TTC549 (cell line): ENCODE data around the gene ITIH2.
"Not testable (repeated sequence)": the region's sequence is repeated elsewhere in the genome, so short reads cannot be mapped to it uniquely, and the experiment has no call there.

Experiments
- FAIRE-seq: peaks from 2 replicates; lab custom pipeline; 2012; peaks lifted over from hg19 to GRCh38; lab: Jason Lieb, UNC

The ITIH2 gene

GRCh38 chr10:7744307-7744706 lies 41.2 kb downstream of the ITIH2 start:
- FAIRE-seq = no peak

DNA sequence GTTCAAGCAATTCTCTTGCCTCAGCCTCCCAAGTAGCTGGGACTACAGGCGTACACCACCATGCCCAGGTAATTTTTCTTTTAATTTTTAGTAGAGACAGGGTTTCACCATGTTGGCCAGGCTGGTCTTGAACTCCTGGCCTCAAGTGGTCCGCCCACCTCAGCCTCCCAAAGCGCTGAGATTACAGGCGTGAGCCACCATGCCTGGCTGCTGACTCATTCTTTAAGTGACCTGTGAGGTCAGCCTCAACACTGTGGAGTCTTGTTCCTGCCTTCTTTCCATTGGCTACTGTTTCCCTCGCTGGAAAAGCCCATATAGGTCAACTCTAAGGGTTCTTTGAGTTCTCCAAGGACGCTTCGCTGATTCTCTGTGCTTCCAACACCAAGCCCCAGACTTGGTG lies 45.5 kb downstream of the ITIH2 start:
- FAIRE-seq = not testable (repeated sequence)

- FAIRE-seq = no peak
Measured at GRCh38 chr10:7750222-7750621, 47.1 kb downstream of the ITIH2 start.

- no peak for FAIRE-seq
Measured at GRCh38 chr10:7752251-7752650, 49.1 kb downstream of the ITIH2 start.

DNA sequence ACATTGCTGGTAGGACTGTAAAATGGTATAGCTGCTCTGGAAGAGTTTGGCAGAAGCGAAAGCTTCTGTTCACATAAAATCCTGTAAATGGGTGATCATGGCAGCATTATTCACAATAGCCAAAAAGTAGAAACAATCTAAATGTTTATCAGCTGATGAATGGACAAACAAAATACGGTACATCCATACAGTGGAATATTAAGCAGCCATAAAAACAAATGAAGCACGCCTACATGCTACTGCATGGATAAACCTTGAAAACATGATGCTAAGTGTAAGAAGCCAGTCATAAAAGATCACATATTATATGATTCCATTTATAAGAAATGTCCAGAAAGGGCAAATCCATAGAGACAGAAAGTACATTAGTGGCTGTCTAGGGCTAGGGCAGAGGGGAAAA lies 52.0 kb downstream of the ITIH2 start:
- no peak for FAIRE-seq

- FAIRE-seq = no peak
Measured at GRCh38 chr10:7756360-7756992, 53.4 kb downstream of the ITIH2 start.

DNA sequence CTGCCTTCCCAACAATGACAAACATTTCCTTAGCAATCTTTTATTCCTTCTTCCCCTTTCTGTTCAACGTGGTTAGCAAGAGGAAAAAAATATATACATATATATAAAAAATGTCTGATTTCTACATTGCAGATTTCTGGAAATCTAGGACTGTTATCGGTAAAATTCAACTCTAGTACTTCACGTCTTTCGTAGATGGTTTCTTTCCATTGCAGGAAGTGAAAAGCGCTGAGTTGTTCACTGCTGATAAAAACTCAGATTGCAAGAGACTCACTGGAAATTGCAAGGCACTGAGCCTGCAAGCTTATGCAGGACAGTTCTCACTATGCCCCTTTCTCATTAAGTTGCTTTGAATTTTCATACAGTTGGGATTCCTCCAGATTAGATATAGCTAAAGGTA lies 60.8 kb downstream of the ITIH2 start:
- no peak for FAIRE-seq

- no peak for FAIRE-seq
Measured at GRCh38 chr10:7766241-7766640, 63.1 kb downstream of the ITIH2 start.

DNA sequence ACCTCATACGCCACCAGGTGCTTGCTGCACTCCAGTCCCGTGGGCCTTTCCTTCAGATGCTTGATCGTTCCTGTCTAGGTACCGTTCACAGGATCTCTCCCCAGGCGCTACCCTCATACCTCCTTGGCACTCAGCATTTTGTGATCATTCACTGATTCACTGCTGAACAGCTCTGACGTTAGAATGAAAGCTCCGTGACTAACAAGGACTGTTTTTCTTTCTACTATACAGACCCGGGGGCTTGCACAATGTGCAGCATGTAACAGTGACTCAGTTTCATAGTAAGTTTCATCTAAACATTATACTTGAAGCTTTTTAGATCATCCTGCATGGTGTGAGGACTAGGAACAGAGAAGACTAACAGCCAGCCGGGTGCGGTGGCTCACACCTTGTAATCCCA lies 64.1 kb downstream of the ITIH2 start:
- no peak for FAIRE-seq

GRCh38 chr10:7768417-7768816 lies 65.3 kb downstream of the ITIH2 start:
- FAIRE-seq = no peak

DNA sequence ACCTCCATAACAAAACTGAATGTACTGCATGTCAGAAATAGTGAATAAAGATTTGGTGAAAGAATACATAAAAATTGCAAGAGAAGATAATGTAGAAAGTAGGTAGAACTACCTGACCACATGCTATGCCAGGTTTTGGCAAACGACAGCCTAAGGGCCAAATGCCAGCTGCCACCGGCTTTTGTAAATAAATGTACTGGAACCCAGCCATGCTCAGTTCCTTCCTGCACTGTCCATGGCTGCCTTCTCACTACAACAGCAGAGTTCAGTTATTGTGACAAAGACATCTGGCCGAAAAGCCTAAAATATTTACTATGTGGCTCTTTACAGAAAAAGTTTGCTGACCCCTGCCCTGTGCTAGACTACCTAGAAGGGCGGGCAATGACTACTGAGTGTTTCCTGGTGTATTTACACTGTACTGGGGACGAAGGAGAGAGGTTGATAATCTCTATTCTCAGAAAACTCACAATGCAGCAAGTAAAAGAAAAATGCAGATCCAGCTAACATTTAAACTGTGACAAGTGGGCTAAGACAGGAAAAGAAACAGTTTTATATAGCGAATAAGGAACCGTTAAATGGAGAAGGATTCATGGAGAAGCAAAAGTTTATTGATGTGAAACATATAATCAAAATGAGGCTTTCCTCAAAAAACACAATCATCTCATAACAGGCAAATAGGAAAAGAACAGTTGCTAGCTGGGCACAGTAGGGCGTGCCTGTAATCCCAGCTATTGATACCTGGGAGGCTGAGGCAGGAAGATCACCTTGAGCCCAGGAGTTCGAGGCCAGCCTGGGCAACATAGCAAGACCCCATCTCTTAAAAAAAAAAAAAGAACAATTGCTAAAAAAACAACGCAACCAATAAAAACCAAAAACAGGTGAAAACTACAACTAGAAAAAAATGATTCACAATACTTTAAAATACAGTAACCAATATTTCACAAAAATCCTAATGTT lies 71.0 kb downstream of the ITIH2 start:
- FAIRE-seq = no peak

GRCh38 chr10:7776777-7777176 lies 73.7 kb downstream of the ITIH2 start:
- FAIRE-seq = no peak

- not testable (repeated sequence) for FAIRE-seq
Measured at GRCh38 chr10:7782194-7782593, 79.1 kb downstream of the ITIH2 start.

GRCh38 chr10:7786430-7786829 lies 83.3 kb downstream of the ITIH2 start:
- no peak for FAIRE-seq

- FAIRE-seq = no peak
Measured at GRCh38 chr10:7787150-7787856, 84.2 kb downstream of the ITIH2 start.

- FAIRE-seq = peak; percentile 78
Measured at GRCh38 chr10:7787857-7788638, 84.9 kb downstream of the ITIH2 start, which contains the start of the genes ATP5F1C and KIN. TSS of gene ATP5F1C (plus strand) at chr10:7788177. CDS start at chr10:7788208, 31 bp downstream. TSS of gene KIN (minus strand) at chr10:7787993. CDS start at chr10:7787933, 60 bp downstream.

DNA sequence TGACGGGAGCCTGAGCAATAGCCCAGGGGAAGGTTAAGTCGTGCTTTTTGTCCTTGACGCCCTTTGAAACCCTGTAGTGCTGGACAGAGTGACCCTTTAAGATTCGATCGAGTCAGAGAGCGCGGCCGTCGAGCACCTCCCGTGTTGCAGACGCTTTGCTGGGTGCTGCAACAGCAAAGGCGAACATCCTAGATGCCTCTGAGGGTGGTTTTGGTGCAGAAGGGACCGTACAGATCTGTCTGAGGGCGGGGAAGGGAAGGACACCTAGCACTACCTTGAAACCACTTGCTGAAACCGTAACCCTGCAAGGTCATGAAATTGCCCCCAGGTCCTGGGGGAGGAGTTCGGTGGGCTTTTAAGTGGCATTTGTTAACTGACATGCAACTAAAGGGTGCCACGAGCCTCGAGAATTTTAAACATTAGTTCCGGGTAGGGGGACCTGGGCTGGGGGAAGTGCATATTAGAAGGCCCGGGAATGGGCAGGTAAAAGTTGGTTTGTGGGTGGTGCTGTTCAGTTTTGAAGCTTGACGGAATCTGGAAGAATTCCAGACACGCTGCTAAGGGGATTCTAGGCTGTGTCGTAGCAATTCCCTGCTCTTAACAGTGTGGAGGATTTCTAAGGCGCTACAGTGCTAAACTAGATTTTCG lies 85.6 kb downstream of the ITIH2 start:
- no peak for FAIRE-seq

DNA sequence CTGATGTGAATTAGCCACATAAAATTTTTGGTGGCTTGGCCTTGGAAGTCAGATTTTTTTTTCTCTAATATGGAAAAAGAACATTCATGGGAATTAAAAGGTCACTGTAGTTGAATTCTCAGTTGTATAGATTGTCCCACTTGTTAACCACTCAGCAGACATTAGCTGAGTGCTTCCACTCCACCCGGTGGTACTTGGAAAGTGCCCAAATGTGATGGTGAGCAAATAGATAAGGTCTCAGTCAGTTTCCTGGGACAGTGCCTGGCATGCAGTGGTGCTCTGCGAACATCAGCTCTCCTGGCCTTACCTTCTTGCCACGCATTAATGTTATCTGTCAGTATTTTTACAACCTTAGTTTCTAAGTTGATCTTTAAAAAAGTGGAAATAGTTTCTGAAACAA lies 86.3 kb downstream of the ITIH2 start:
- no peak for FAIRE-seq

GRCh38 chr10:7792541-7792940 lies 89.4 kb downstream of the ITIH2 start:
- FAIRE-seq = no peak

DNA sequence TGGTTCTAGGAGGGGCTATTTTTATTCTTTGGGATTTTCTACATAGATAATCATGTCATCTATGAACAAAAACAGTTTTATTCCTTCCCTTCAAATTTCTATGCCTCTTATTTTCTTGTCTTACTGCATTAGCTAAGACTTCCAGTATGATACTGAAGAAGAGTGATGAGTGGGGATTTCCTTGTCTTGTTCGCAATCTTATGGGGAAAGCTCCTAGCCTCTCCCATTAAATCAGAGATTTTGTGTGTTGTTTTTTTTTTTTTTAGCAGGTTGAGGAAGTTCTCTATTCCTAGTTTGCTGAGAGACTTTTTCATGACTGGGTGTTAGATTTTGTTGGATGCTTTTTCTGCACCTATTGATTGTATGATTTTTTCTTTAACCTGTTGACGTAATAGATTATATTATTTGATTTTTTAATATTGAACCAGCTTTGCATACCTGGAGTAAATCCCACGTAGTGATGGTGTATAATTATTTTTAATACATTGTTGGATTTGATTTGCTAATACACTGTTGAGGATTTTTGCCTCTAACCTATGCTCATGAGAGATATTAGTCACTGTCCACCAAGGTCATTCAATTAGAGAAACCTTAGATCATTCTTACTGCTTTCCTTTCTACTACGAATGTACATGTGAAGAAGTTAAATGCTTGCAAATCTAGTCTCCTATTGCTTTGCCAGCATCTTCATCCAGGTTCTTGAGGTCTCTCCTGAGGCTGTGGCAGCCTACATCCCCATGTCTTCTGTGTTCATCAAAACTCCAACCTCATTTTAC lies 91.3 kb downstream of the ITIH2 start:
- FAIRE-seq = no peak

DNA sequence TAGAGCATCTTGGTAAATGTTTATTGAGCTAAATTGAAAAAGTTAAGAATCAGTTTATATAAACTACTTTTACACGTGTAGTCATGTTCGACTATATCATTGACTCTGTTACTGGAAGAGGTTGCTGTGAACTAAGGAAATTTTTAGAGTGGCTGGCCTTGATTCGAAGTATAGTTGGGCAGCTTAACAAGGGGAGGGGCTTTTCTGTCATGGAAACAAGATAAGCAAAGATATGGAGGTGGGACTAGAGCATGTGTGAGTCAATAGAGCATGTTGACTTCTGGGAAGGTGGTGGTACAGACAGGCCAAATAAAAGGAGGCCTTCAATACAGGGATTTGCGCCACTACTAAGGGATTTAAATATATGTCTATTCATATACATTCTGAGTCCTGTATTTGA lies 92.5 kb downstream of the ITIH2 start:
- no peak for FAIRE-seq
